ENCODE measurements around the gene UTS2. TPM values are rescaled to one million over a fixed set of nuclear protein-coding genes. Genes with fewer than 3 reads are reported as not detected.

The UTS2 gene
- not detected for total RNA-seq

GRCh38 chr1:7852804-7853683, at the start of gene UTS2:
TSS of gene UTS2 (minus strand) at chr1:7853065. CDS start at chr1:7853003, 62 bp downstream.

Other genes with a start within 250 kb of the UTS2 start
- gene VAMP3, start 81.8 kb downstream of the UTS2 start, total RNA-seq: 10 to 100 TPM; 34.8 to 38.4 TPM
- gene PER3, start 68.8 kb downstream of the UTS2 start, total RNA-seq: 1 to 10 TPM; 1.5 TPM
- gene TNFRSF9, start 87.8 kb upstream of the UTS2 start, total RNA-seq: under 1 TPM; 0.45 to 0.75 TPM
- gene PARK7, start 108.6 kb upstream of the UTS2 start, total RNA-seq: 100 to 1,000 TPM; 218 to 222 TPM
- gene ERRFI1, start 173.2 kb upstream of the UTS2 start, total RNA-seq: 1 to 10 TPM in 1 of 2 experiments, under 1 TPM in 1; 0.79 to 1.1 TPM

All from activated naive CD4-positive, alpha-beta T cell treated with anti-CD3 and anti-CD28 coated beads, Interleukin-2, amount 10 ng/mL, durations not matched to agents 5 hours and 36 hours (primary cell).